Measurements from ENCODE around the gene CHD2. TPM values are rescaled to one million over a fixed set of nuclear protein-coding genes. Genes with fewer than 3 reads are reported as not detected.

The CHD2 gene
- total RNA-seq, 1 experiment from 2014 or later = 63.3 TPM

- no peak overlapping the region for H2AFZ ChIP-seq (ENCODE audit: low read length)
- H3K23ac ChIP-seq (ENCODE audit: insufficient read length, low read depth, low read length) = no peak overlapping the region
- no peaks in the 10 kb centered on the region for H4K20me1 ChIP-seq (ENCODE audit: control insufficient read depth, insufficient read depth, insufficient read length)
- peaks cover 0 to 8% of the 10 kb centered on the region in 2 experiments; a peak in 2 of 4 replicates for H3K4me1 Mint-ChIP-seq
- no peak overlapping the region for H4K5ac ChIP-seq (ENCODE audit: insufficient read length, low read depth, low read length)
- no peak overlapping the region for H3K4ac ChIP-seq (ENCODE audit: low read depth, low read length)
- no peak overlapping the region for H4K91ac ChIP-seq (ENCODE audit: insufficient read length, low read depth, low read length)
- no peak overlapping the region for H3K14ac ChIP-seq (ENCODE audit: insufficient read depth, low read length)
- no peak overlapping the region for H2BK120ac ChIP-seq (ENCODE audit: low read depth, low read length, poor library complexity, severe bottlenecking)
- H2BK15ac ChIP-seq (ENCODE audit: low read depth, low read length) = no peak overlapping the region
- no peak overlapping the region for H3K56ac ChIP-seq (ENCODE audit: insufficient read length, low read depth, low read length)
- H2BK20ac ChIP-seq (ENCODE audit: low read depth, low read length, poor library complexity, severe bottlenecking) = no peak overlapping the region
- H3K9me3 Mint-ChIP-seq = no peaks in the 10 kb centered on the region; a peak in 1 of 5 replicates
- no peak overlapping the region for H3K27ac Mint-ChIP-seq
- H2BK12ac ChIP-seq (ENCODE audit: insufficient read length, low read depth, low read length) = no peak overlapping the region
- no peak overlapping the region for H3K27ac ChIP-seq (ENCODE audit: insufficient read length, low read depth, low read length)
- no peaks in the 10 kb centered on the region for H3K9me3 ChIP-seq (ENCODE audit: control insufficient read depth, low read depth, low read length)
- no peak overlapping the region for H2BK5ac ChIP-seq (ENCODE audit: insufficient read length, low read length)
- H3K79me2 ChIP-seq (ENCODE audit: insufficient read depth, low read length) = no peaks in the 10 kb centered on the region
- H3K9ac ChIP-seq (ENCODE audit: extremely low read depth, insufficient read length, low read length) = no peak overlapping the region
- no peak overlapping the region for H2AK5ac ChIP-seq (ENCODE audit: insufficient read length, low read length)
- peaks cover 57 to 85% (median 82%) of the 10 kb centered on the region in 3 experiments for H3K36me3 Mint-ChIP-seq (ENCODE audit: insufficient read depth in 1 of 3, low read depth in 3 of 3)
- H3K4me1 ChIP-seq (ENCODE audit: insufficient read depth, low read length) = no peaks in the 10 kb centered on the region
- H3T11ph ChIP-seq (ENCODE audit: low read length) = no peak overlapping the region
- no peaks in the 10 kb centered on the region for H3K27me3 ChIP-seq (ENCODE audit: insufficient read depth, low read length)
- no peak overlapping the region for H4K8ac ChIP-seq (replicated peaks; ENCODE audit: insufficient read length, low read depth, low read length)
- DNase-seq = no peak
- no peak overlapping the region for H3K4me2 ChIP-seq (ENCODE audit: insufficient read depth, insufficient read length, low read length)
- H3K18ac ChIP-seq (ENCODE audit: insufficient read length, low read depth, low read length) = no peak overlapping the region
- TF ChIP-seq CTCF (conservative IDR thresholded peaks at IDR 0.05) = no peak
- no peaks in the 10 kb centered on the region for H3K27me3 Mint-ChIP-seq (ENCODE audit: low read depth)
- H3K23me2 ChIP-seq (ENCODE audit: insufficient read length, low read depth, low read length, poor library complexity, severe bottlenecking) = no peaks in the 10 kb centered on the region
- H3K4me3 Mint-ChIP-seq = no peak overlapping the region
- no peaks in the 10 kb centered on the region for H3K79me1 ChIP-seq (ENCODE audit: insufficient read depth, low read depth, low read length, poor library complexity, severe bottlenecking)
- WGBS (ENCODE audit: extremely low coverage, insufficient read length, low lambda C conversion rate) = no CpG with 5 or more reads among the region's 2 CpGs
Measured at GRCh38 chr15:92955706-92956105, 55.6 kb downstream of the CHD2 start.

Measured in H9 (cell line).